WTC11 (cell line): ENCODE results near the gene RIPOR2. TPM values are rescaled to one million over a fixed set of nuclear protein-coding genes. Genes with fewer than 3 reads are reported as not detected.

ENCODE experiments used
- ATAC-seq: fragments of 200-7000 bp; cut with Tn5 transposase; 2 replicates; pipeline ENCODE4 v1.10.0; 2021; ENCODE audit warnings: mild to moderate bottlenecking, moderate library complexity
- Bru-seq: library from RNA; stranded (reverse); fragments of 400-500 nt; gene quantifications from one replicate; lab custom pipeline; 2021; lab: Mats Ljungman, UMichigan
- CTCF ChIA-PET: fragments of 300-600 bp; sonication (Branson Sonifier 250); formaldehyde crosslinking; loops from one replicate; lab custom pipeline; 2021; ENCODE audit warnings: antibody characterized with exemption; lab: Charles Lee
- POLR2A ChIA-PET: fragments of 350-600 bp; sonication (Branson Sonifier 250); formaldehyde crosslinking; loops from one replicate; lab custom pipeline; 2021; ENCODE audit warnings: antibody characterized with exemption; lab: Charles Lee
- DNase-seq: peaks from one replicate; pipeline ENCODE4 v3.0.0; 2021; ENCODE audit warnings: low spot score
- H3K27ac Mint-ChIP-seq: 2 replicates; pipeline ENCODE4 v1.8.0; 2021; ENCODE audit warnings: mixed read lengths
- H3K27me3 Mint-ChIP-seq: 2 replicates; pipeline ENCODE4 v1.8.0; 2021; ENCODE audit warnings: low read depth, mild to moderate bottlenecking, moderate library complexity, mixed read lengths
- H3K36me3 Mint-ChIP-seq: 2 replicates; pipeline ENCODE4 v1.8.0; 2021; ENCODE audit warnings: mixed read lengths
- H3K4me1 Mint-ChIP-seq: 2 replicates; pipeline ENCODE4 v1.8.0; 2022; ENCODE audit warnings: mixed read lengths
- H3K4me3 Mint-ChIP-seq: 2 replicates; pipeline ENCODE4 v1.8.0; 2021; ENCODE audit warnings: mild to moderate bottlenecking, moderate library complexity, mixed read lengths
- H3K9me3 Mint-ChIP-seq: 2 replicates; pipeline ENCODE4 v1.8.0; 2021; ENCODE audit warnings: mixed read lengths
- CDX4 ChIP-seq: fragments of 250-450 bp; sonication (Bioruptor Pico); IDR thresholded peaks from 2 replicates; pipeline ENCODE4 v1.9.0; 2021; ENCODE audit warnings: moderate library complexity, mild to moderate bottlenecking, inconsistent platforms, borderline replicate concordance
- CREM ChIP-seq: sonication (generic); formaldehyde crosslinking; IDR thresholded peaks from 2 replicates; pipeline ENCODE4 v1.8.1; 2022; ENCODE audit warnings: mild to moderate bottlenecking, missing genetic modification reagents, moderate library complexity
- ETV6 ChIP-seq: sonication (generic); formaldehyde crosslinking; IDR thresholded peaks from 2 replicates; pipeline ENCODE4 v1.8.1; 2022; ENCODE audit warnings: mild to moderate bottlenecking, missing genetic modification reagents
- FOXJ3 ChIP-seq: sonication (generic); formaldehyde crosslinking; IDR thresholded peaks from 2 replicates; pipeline ENCODE4 v1.9.0; 2021; ENCODE audit warnings: missing genetic modification reagents, mild to moderate bottlenecking, borderline replicate concordance
- FOXP1 ChIP-seq: sonication (generic); formaldehyde crosslinking; IDR thresholded peaks from 2 replicates; pipeline ENCODE4 v1.8.0; 2022; ENCODE audit warnings: missing genetic modification reagents, mild to moderate bottlenecking, moderate library complexity, borderline replicate concordance
- MAX ChIP-seq: sonication (generic); formaldehyde crosslinking; IDR thresholded peaks from 2 replicates; pipeline ENCODE4 v1.8.0; 2022; ENCODE audit warnings: mild to moderate bottlenecking, missing genetic modification reagents
- NR1H2 ChIP-seq: sonication (generic); formaldehyde crosslinking; IDR thresholded peaks from 2 replicates; pipeline ENCODE4 v1.9.0; 2021; ENCODE audit warnings: mild to moderate bottlenecking, moderate library complexity, missing genetic modification reagents
- NR2C2 ChIP-seq: sonication (generic); formaldehyde crosslinking; IDR thresholded peaks from 2 replicates; pipeline ENCODE4 v1.8.0; 2022; ENCODE audit warnings: mild to moderate bottlenecking, missing genetic modification reagents
- NR3C1 ChIP-seq: sonication (generic); formaldehyde crosslinking; conservative IDR thresholded peaks from 2 replicates; pipeline ENCODE4 v1.8.1; 2023; ENCODE audit warnings: low read depth, mild to moderate bottlenecking, missing genetic modification reagents
- SMAD3 ChIP-seq: sonication (generic); formaldehyde crosslinking; IDR thresholded peaks from 2 replicates; pipeline ENCODE4 v1.8.0; 2022; ENCODE audit warnings: missing genetic modification reagents, mild to moderate bottlenecking, borderline replicate concordance
- TEAD1 ChIP-seq: sonication (generic); formaldehyde crosslinking; IDR thresholded peaks from 2 replicates; pipeline ENCODE4 v1.8.0; 2022; ENCODE audit warnings: mild to moderate bottlenecking, missing genetic modification reagents
- ZNF423 ChIP-seq: fragments of 250-450 bp; sonication (Bioruptor Pico); IDR thresholded peaks from 2 replicates; pipeline ENCODE4 v2.1.2; 2022; ENCODE audit warnings: mild to moderate bottlenecking, moderate library complexity
- long read RNA-seq, 3 experiments: library from RNA in 1 of 3; library from capped mRNA in 1 of 3; library from polyadenylated mRNA in 1 of 3; unstranded in 2 of 3; stranded (forward) in 1 of 3; transcript quantifications; one replicate each; pipeline ENCODE4 v2.0.0, GENCODE V29; 2021
- total RNA-seq: library from RNA; stranded (reverse); gene quantifications from 3 replicates; pipeline ENCODE4 v1.2.3, GENCODE V29; 2021
- TF ChIP-seq, protein P1 (sequence below): sonication (generic); formaldehyde crosslinking; IDR thresholded peaks from 2 replicates; pipeline ENCODE4 v1.8.1; 2023; ENCODE audit warnings: mild to moderate bottlenecking, missing genetic modification reagents, moderate library complexity
- TF ChIP-seq, protein P2 (sequence below): sonication (generic); formaldehyde crosslinking; IDR thresholded peaks from 2 replicates; pipeline ENCODE4 v1.8.0; 2023; ENCODE audit warnings: missing genetic modification reagents, mild to moderate bottlenecking, borderline replicate concordance
- TF ChIP-seq, protein P3 (sequence below): sonication (generic); formaldehyde crosslinking; IDR thresholded peaks from 2 replicates; pipeline ENCODE4 v1.8.1; 2023; ENCODE audit warnings: mild to moderate bottlenecking, missing genetic modification reagents
- TF ChIP-seq, protein P4 (sequence below): fragments of 250-450 bp; sonication (Bioruptor Pico); IDR thresholded peaks from 2 replicates; pipeline ENCODE4 v1.9.0; 2021; ENCODE audit warnings: mild to moderate bottlenecking

The RIPOR2 gene
- total RNA-seq = 11.3 to 13.5 TPM (median 11.9 TPM) in 3 replicates
- percentile 47 among the genes with signal in this experiment for Bru-seq, nascent RNA
- long read RNA-seq, experiment 1, transcript RIPOR2-211 (22 exons, 3,348 nt) = major isoform, 6 of 42 reads
- long read RNA-seq, experiment 1, partial matches to known transcripts = 9 of 42 reads
- long read RNA-seq, experiment 1, other reads (novel, unspliced or antisense) = 15 of 42 reads
- long read RNA-seq, experiment 2, partial matches to known transcripts = 2 of 12 reads
- long read RNA-seq, experiment 2, other reads (novel, unspliced or antisense) = 10 of 12 reads
- long read RNA-seq, experiment 3, partial matches to known transcripts = 1 of 5 reads
- long read RNA-seq, experiment 3, other reads (novel, unspliced or antisense) = 2 of 5 reads

DNA sequence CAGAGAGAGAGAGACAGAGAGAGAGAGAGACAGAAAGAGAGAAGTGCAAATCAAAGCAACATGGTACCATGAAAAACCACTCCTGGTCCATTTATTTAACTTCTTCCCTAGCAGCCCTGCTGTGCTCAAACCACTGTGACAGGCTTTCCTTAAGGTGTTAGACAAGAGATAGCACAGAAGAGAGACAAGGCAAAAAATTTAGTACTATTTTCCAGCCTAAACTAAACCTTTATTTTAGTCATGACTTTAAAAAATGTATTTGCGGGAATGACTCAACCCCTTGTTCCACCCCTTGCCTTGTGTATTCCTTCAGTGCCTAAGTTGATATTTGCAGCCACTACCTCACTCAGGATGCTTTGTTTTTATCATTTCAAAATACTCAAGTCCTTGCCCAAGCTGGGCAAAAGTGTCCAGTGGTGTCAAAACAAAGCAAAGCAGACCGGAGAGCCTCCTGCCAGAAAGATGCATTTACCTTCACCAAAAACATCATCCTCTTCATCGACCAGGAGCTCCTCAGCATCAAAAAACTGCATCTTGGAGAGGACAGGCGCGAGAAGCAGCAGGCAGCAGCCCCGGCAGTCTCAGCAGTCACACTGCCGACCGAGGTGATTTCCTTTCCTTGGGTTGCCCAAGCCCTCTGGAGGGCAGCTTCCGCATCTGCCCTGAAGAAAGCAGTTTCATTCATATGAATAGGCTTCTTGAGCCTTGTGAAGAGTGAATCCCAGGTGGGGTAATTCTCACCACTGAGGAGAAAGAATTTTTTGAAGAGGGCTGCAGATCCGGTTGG, at the start of gene RIPOR2:
TSS of gene RIPOR2 (minus strand) at position 595 of the 787 bp plus-strand sequence. CDS start at position 533, 62 bp downstream.
- Mint-ChIP-seq H3K9me3 (no peaks in the 10 kb centered on the region), H3K27ac (peak within 1 kb of the TSS; percentile 92), H3K27me3 (no peaks in the 10 kb centered on the region), H3K4me1 (peaks cover 66% of the 10 kb centered on the region), H3K4me3 (peak within 1 kb of the TSS; percentile 61), H3K36me3 (no peaks in the 10 kb centered on the region)
- CTCF ChIA-PET = interaction anchor here (0.7 to 5.8 kb wide), 15 partner anchors 10 to 82 kb away, joined by 3 to 98 read pairs (median 7); no protein-coding TSS in a partner anchor
- ATAC-seq (peak; percentile 93), DNase-seq (peak; percentile 62)
- TF ChIP-seq, protein P1, sequence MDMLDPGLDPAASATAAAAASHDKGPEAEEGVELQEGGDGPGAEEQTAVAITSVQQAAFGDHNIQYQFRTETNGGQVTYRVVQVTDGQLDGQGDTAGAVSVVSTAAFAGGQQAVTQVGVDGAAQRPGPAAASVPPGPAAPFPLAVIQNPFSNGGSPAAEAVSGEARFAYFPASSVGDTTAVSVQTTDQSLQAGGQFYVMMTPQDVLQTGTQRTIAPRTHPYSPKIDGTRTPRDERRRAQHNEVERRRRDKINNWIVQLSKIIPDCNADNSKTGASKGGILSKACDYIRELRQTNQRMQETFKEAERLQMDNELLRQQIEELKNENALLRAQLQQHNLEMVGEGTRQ (CRISPR knock-in tag) = 0 out of 2 replicates have a peak, but pooled peaks have one; percentile 19
- TF ChIP-seq ZNF423 (peak; percentile 13; the same call in 1 of the 2 replicates), CREM (CRISPR knock-in tag) (no peak), NR2C2 (CRISPR knock-in tag) (no peak), CDX4 (no peak), MAX (CRISPR knock-in tag) (peak; percentile 57; the same call in 1 of the 2 replicates), FOXJ3 (no peak), ETV6 (CRISPR knock-in tag) (peak; percentile 62; the same call in 1 of the 2 replicates), SMAD3 (CRISPR knock-in tag) (0 out of 2 replicates have a peak, but pooled peaks have one; percentile 67), NR3C1 (CRISPR knock-in tag) (no peak), FOXP1 (CRISPR knock-in tag) (no peak), NR1H2 (no peak), TEAD1 (CRISPR knock-in tag) (peak; percentile 54; the same call in 1 of the 2 replicates)
- TF ChIP-seq, protein P2, sequence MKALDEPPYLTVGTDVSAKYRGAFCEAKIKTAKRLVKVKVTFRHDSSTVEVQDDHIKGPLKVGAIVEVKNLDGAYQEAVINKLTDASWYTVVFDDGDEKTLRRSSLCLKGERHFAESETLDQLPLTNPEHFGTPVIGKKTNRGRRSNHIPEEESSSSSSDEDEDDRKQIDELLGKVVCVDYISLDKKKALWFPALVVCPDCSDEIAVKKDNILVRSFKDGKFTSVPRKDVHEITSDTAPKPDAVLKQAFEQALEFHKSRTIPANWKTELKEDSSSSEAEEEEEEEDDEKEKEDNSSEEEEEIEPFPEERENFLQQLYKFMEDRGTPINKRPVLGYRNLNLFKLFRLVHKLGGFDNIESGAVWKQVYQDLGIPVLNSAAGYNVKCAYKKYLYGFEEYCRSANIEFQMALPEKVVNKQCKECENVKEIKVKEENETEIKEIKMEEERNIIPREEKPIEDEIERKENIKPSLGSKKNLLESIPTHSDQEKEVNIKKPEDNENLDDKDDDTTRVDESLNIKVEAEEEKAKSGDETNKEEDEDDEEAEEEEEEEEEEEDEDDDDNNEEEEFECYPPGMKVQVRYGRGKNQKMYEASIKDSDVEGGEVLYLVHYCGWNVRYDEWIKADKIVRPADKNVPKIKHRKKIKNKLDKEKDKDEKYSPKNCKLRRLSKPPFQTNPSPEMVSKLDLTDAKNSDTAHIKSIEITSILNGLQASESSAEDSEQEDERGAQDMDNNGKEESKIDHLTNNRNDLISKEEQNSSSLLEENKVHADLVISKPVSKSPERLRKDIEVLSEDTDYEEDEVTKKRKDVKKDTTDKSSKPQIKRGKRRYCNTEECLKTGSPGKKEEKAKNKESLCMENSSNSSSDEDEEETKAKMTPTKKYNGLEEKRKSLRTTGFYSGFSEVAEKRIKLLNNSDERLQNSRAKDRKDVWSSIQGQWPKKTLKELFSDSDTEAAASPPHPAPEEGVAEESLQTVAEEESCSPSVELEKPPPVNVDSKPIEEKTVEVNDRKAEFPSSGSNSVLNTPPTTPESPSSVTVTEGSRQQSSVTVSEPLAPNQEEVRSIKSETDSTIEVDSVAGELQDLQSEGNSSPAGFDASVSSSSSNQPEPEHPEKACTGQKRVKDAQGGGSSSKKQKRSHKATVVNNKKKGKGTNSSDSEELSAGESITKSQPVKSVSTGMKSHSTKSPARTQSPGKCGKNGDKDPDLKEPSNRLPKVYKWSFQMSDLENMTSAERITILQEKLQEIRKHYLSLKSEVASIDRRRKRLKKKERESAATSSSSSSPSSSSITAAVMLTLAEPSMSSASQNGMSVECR = peak; percentile 32; the same call in 1 of the 2 replicates
- POLR2A ChIA-PET = interaction anchor here (0.8 to 1.7 kb wide), 2 partner anchors 25 to 46 kb away, joined by 6 to 9 read pairs; no protein-coding TSS in a partner anchor

- POLR2A ChIA-PET = no interaction called here
- H3K4me1 Mint-ChIP-seq = peaks cover 61% of the 10 kb centered on the region
- H3K27ac Mint-ChIP-seq = peak overlapping the region; percentile 97
- TF ChIP-seq, protein P3, sequence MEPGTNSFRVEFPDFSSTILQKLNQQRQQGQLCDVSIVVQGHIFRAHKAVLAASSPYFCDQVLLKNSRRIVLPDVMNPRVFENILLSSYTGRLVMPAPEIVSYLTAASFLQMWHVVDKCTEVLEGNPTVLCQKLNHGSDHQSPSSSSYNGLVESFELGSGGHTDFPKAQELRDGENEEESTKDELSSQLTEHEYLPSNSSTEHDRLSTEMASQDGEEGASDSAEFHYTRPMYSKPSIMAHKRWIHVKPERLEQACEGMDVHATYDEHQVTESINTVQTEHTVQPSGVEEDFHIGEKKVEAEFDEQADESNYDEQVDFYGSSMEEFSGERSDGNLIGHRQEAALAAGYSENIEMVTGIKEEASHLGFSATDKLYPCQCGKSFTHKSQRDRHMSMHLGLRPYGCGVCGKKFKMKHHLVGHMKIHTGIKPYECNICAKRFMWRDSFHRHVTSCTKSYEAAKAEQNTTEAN (CRISPR knock-in tag) = no peak
- TF ChIP-seq, protein P4, sequence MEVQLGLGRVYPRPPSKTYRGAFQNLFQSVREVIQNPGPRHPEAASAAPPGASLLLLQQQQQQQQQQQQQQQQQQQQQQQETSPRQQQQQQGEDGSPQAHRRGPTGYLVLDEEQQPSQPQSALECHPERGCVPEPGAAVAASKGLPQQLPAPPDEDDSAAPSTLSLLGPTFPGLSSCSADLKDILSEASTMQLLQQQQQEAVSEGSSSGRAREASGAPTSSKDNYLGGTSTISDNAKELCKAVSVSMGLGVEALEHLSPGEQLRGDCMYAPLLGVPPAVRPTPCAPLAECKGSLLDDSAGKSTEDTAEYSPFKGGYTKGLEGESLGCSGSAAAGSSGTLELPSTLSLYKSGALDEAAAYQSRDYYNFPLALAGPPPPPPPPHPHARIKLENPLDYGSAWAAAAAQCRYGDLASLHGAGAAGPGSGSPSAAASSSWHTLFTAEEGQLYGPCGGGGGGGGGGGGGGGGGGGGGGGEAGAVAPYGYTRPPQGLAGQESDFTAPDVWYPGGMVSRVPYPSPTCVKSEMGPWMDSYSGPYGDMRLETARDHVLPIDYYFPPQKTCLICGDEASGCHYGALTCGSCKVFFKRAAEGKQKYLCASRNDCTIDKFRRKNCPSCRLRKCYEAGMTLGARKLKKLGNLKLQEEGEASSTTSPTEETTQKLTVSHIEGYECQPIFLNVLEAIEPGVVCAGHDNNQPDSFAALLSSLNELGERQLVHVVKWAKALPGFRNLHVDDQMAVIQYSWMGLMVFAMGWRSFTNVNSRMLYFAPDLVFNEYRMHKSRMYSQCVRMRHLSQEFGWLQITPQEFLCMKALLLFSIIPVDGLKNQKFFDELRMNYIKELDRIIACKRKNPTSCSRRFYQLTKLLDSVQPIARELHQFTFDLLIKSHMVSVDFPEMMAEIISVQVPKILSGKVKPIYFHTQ (CRISPR knock-in tag) = no peak
These were observed 49.6 kb upstream of the RIPOR2 start for GRCh38 chr6:24985323-24985722.

More at GRCh38 chr6:24985323-24985722, 49.6 kb upstream of the RIPOR2 start:
- no peak for DNase-seq
- peaks cover 2% of the 10 kb centered on the region; the same call in 1 of the 2 replicates for H3K27me3 Mint-ChIP-seq
- peak; percentile 9 for ATAC-seq
- no peak overlapping the region for H3K4me3 Mint-ChIP-seq
- H3K36me3 Mint-ChIP-seq = peaks cover 22% of the 10 kb centered on the region
- peaks cover 21% of the 10 kb centered on the region for H3K9me3 Mint-ChIP-seq
- CTCF ChIA-PET = interaction anchor here (0.6 kb wide), 2 partner anchors 33 to 83 kb away, joined by 3 read pairs; no protein-coding TSS in a partner anchor
